VCaP (cell line): ENCODE data around the gene RASL10B.

ENCODE experiments used
- H3K27ac ChIP-seq: fragments of 450-650 bp; 2 replicates; pipeline ENCODE4 v1.5.1; 2017
- TF ChIP-seq, protein P1 (sequence below): fragments of 450-650 bp; conservative IDR thresholded peaks from 2 replicates; pipeline ENCODE4 v1.5.1; 2017; ENCODE audit warnings: mild to moderate bottlenecking, moderate library complexity

RASL10B gene

DNA sequence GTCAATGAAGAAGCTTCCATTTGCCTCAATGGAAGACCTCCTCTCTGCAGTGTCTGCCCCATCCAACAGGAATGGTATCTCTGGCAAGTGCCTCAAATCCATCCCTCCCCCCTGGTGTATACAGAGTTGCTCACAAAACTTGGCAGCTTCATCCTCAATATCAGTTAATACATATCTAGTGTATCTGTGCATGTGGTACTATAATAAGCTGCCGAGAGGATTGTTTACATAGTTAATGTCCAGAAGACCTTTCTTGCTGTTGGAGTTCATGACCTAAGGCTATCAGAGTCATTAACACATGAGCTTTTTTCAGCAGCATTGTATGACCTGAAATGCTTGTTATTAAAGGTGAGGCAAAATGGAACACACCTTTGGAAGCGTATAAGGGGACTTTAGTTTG, 14.0 kb upstream of the RASL10B start:
- peak overlapping the region; percentile 30 for H3K27ac ChIP-seq
- TF ChIP-seq, protein P1, sequence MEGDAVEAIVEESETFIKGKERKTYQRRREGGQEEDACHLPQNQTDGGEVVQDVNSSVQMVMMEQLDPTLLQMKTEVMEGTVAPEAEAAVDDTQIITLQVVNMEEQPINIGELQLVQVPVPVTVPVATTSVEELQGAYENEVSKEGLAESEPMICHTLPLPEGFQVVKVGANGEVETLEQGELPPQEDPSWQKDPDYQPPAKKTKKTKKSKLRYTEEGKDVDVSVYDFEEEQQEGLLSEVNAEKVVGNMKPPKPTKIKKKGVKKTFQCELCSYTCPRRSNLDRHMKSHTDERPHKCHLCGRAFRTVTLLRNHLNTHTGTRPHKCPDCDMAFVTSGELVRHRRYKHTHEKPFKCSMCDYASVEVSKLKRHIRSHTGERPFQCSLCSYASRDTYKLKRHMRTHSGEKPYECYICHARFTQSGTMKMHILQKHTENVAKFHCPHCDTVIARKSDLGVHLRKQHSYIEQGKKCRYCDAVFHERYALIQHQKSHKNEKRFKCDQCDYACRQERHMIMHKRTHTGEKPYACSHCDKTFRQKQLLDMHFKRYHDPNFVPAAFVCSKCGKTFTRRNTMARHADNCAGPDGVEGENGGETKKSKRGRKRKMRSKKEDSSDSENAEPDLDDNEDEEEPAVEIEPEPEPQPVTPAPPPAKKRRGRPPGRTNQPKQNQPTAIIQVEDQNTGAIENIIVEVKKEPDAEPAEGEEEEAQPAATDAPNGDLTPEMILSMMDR, result no peak

GRCh38 chr17:35723735-35724134, 7.7 kb upstream of the RASL10B start:
- TF ChIP-seq, protein P1, result no peak
- no peak overlapping the region for H3K27ac ChIP-seq

DNA sequence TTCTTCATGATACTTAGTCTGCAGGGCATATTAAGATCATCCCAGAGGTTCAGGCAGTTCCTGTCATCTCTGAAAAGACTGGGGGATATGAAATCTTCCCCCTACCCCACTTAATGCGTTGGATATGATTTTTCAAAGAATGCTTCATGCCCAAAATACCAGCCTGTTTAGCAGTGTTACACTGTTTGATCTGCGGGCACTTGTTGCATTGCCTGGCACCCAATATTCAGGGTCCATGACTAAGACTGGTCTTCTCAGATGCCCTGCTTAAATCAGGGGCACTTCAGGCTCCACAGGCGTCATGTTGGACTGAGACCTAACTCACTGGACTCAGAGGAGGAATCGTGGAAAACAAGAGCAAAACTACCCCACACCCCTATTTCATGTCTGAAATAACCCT, 6.4 kb upstream of the RASL10B start:
- TF ChIP-seq, protein P1, result no peak
- no peak overlapping the region for H3K27ac ChIP-seq

DNA sequence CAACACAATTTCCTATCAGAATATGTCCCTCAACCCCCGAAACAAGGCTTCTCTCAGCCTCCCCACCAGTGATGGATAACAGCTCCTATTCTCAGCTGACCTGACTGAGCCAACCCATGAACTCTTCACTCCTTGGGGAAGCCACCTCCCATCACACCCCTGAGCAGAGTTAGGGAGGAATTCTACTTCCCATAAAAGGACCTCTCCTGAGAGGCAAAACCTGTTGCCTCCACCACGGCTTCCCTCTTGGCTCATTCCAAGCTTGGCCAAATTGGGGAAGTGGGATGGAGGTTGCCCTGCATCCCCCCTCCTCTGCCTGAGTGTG, 5.7 kb upstream of the RASL10B start:
- no peak overlapping the region for H3K27ac ChIP-seq
- TF ChIP-seq, protein P1, result no peak

GRCh38 chr17:35726127-35726952, 5.1 kb upstream of the RASL10B start:
- TF ChIP-seq, protein P1, result no peak
- H3K27ac ChIP-seq, result no peak overlapping the region

DNA sequence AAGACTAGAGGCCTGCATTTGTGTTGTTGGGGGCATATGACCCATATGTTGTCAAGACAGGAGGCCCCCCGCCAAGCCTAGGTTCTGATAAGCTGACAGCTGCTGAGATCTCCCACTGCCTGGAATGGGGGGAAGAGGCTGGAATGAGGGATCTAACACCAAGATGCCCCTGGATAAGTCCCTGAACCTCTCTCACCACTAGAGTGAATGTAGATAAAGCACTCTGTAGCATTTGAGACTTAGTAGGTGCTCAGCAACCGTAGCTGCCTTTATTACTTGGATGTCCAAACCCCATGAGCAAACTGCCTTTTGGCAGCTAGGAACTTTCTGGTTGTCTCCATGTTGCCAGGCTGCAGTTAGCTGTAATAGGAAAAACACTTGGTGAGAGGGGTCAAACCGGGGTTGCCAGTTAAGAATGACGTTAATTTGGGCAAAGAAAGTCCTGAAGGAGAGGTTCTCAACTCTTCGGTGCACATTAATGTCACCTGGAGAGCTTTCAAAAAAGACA, 4.4 kb upstream of the RASL10B start:
- H3K27ac ChIP-seq, result no peak overlapping the region
- TF ChIP-seq, protein P1, result no peak

DNA sequence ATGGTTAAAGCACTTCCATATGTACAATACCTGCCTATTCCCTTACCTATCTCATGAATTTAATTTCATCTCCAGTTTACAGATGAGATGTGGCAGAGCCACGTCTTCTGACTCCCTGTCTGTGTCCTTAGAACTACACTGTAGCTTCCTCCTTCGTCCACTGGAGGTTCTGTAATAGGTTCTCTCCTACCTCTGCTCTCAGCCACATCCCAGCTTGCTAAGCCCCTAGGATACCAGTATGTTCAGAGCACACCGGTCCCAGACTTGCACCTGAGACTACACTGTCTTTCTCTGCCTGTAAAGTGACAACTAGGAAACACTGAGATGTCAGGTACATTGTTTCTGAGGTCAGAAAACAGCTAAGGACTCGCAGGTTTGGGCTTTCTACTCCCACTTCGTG, 3.8 kb upstream of the RASL10B start:
- TF ChIP-seq, protein P1, result no peak
- H3K27ac ChIP-seq, result no peak overlapping the region
